ENCODE measurements around the gene VMO1.

GRCh38 chr17:4815043-4815675, 29.0 kb upstream of the VMO1 start:
- TF ChIP-seq CTCF (IDR thresholded peaks at IDR 0.05; ENCODE audit: low read length) (no peak), EZH2 (IDR thresholded peaks at IDR 0.05; ENCODE audit: borderline replicate concordance, low read length) (no peak)

All from OCI-LY1 (cell line).